HepG2 (cell line): ENCODE data around the gene RPS27A. TPM values are rescaled to one million over a fixed set of nuclear protein-coding genes. Genes with fewer than 3 reads are reported as not detected.

Source experiments
- CREBL2 ChIP-seq: sonication (generic); formaldehyde crosslinking; IDR thresholded peaks from 2 replicates; pipeline ENCODE4 v1.8.1; 2023; ENCODE audit warnings: missing genetic modification reagents, mild to moderate bottlenecking, borderline replicate concordance
- FOSL1 ChIP-seq: sonication (generic); formaldehyde crosslinking; IDR thresholded peaks from 2 replicates; pipeline ENCODE4 v1.9.0; 2021; ENCODE audit warnings: missing genetic modification reagents, borderline replicate concordance
- FOXM1 ChIP-seq: sonication (generic); formaldehyde crosslinking; IDR thresholded peaks from 2 replicates; pipeline ENCODE4 v1.5.0; 2020; ENCODE audit warnings: missing genetic modification reagents
- HMGXB4 ChIP-seq, 2 experiments: sonication (generic) in 1 of 2; formaldehyde crosslinking in 1 of 2; IDR thresholded peaks; 2 replicates each; pipeline versions ENCODE4 v1.4.0 to v1.6.1; 2018 to 2020; ENCODE audit warnings: missing genetic modification reagents in 2 of 2, borderline replicate concordance in 1 of 2, low read depth in 1 of 2, mild to moderate bottlenecking in 1 of 2, missing biosample characterization in 1 of 2
- KLF11 ChIP-seq: IDR thresholded peaks from 2 replicates; pipeline ENCODE4 v1.6.1; 2016; ENCODE audit warnings: missing compliant biosample characterization
- NFIB ChIP-seq: sonication (generic); formaldehyde crosslinking; IDR thresholded peaks from 2 replicates; pipeline ENCODE4 v1.9.0; 2021; ENCODE audit warnings: missing genetic modification reagents, mild to moderate bottlenecking, borderline replicate concordance
- RFXANK ChIP-seq: IDR thresholded peaks from 2 replicates; pipeline ENCODE4 v1.6.1; 2016
- SMYD3 ChIP-seq: sonication (generic); formaldehyde crosslinking; IDR thresholded peaks from 2 replicates; pipeline ENCODE4 v1.8.1; 2023; ENCODE audit warnings: mild to moderate bottlenecking, missing genetic modification reagents
- SNAI1 ChIP-seq: sonication (generic); formaldehyde crosslinking; IDR thresholded peaks from 2 replicates; pipeline ENCODE4 v1.5.0; 2020; ENCODE audit warnings: mild to moderate bottlenecking, missing genetic modification reagents, borderline replicate concordance
- SRSF9 ChIP-seq: fragments of 200-400 bp; formaldehyde crosslinking; IDR thresholded peaks from 2 replicates; pipeline ENCODE4 v1.6.1; 2018; ENCODE audit warnings: borderline replicate concordance, mild to moderate bottlenecking, low read depth, low read length; ENCODE audit not compliant: insufficient read depth, poor library complexity, severe bottlenecking
- TEAD2 ChIP-seq: sonication (generic); formaldehyde crosslinking; IDR thresholded peaks from 2 replicates; pipeline ENCODE4 v1.9.0; 2021; ENCODE audit warnings: missing genetic modification reagents
- TEAD3 ChIP-seq: optimal IDR thresholded peaks from 2 replicates; pipeline ENCODE3; 2016; ENCODE audit warnings: borderline replicate concordance
- ZFP91 ChIP-seq: sonication (generic); formaldehyde crosslinking; IDR thresholded peaks from 2 replicates; pipeline ENCODE4 v1.9.0; 2022; ENCODE audit warnings: missing genetic modification reagents, mild to moderate bottlenecking, borderline replicate concordance
- ZNF3 ChIP-seq: IDR thresholded peaks from 2 replicates; pipeline ENCODE4 v1.7.0; 2017; ENCODE audit warnings: inconsistent platforms
- ZNF354B ChIP-seq: sonication (generic); formaldehyde crosslinking; IDR thresholded peaks from 2 replicates; pipeline ENCODE4 v1.8.0; 2022; ENCODE audit warnings: mild to moderate bottlenecking, missing genetic modification reagents
- ZNF503 ChIP-seq: sonication (generic); formaldehyde crosslinking; IDR thresholded peaks from 2 replicates; pipeline ENCODE4 v1.4.0; 2020; ENCODE audit warnings: missing genetic modification reagents
- ZNF556 ChIP-seq: sonication (generic); formaldehyde crosslinking; IDR thresholded peaks from 2 replicates; pipeline ENCODE4 v1.4.0; 2020; ENCODE audit warnings: mild to moderate bottlenecking, missing genetic modification reagents, borderline replicate concordance
- ZNF572 ChIP-seq: sonication (generic); formaldehyde crosslinking; IDR thresholded peaks from 2 replicates; pipeline ENCODE4 v1.5.1; 2020; ENCODE audit warnings: mild to moderate bottlenecking, missing genetic modification reagents
- ZNF605 ChIP-seq: sonication (generic); formaldehyde crosslinking; IDR thresholded peaks from 2 replicates; pipeline ENCODE4 v1.8.0; 2022; ENCODE audit warnings: mild to moderate bottlenecking, missing genetic modification reagents
- ZNF704 ChIP-seq: sonication (generic); formaldehyde crosslinking; IDR thresholded peaks from 2 replicates; pipeline ENCODE4 v1.8.1; 2023; ENCODE audit warnings: mild to moderate bottlenecking, inconsistent platforms, moderate library complexity, missing genetic modification reagents, borderline replicate concordance
- ZNF772 ChIP-seq: sonication (generic); formaldehyde crosslinking; IDR thresholded peaks from 2 replicates; pipeline ENCODE4 v1.5.0; 2020; ENCODE audit warnings: mild to moderate bottlenecking, missing genetic modification reagents
- ZSCAN29 ChIP-seq: sonication (generic); formaldehyde crosslinking; conservative IDR thresholded peaks from 2 replicates; pipeline ENCODE4 v1.4.0; 2020; ENCODE audit warnings: mild to moderate bottlenecking, missing genetic modification reagents
- polyA plus RNA-seq, 8 experiments: library from polyadenylated mRNA; depleted of rRNA in 3 of 8; stranded (reverse) in 7 of 8; unstranded in 1 of 8; fragments of >200 nt; fragmentation: Illumina TruSeq in 4 of 8; extraction: Trizol in 4 of 8; gene quantifications; 2 replicates each; pipeline versions ENCODE4 v1.2.1 to v1.2.3, GENCODE V29; 2011 to 2016; ENCODE audit warnings: low read depth in 4 of 8, missing spikeins in 1 of 8, mixed read lengths in 1 of 8; ENCODE audit not compliant: insufficient read depth in 1 of 8
- total RNA-seq, 5 experiments: library from RNA; depleted of rRNA; stranded (reverse); fragments of >200 nt; fragmentation: Illumina TruSeq; extraction: Trizol; gene quantifications; 2 replicates each; pipeline ENCODE4 v1.2.3, GENCODE V29; 2016; ENCODE audit warnings: low read depth in 1 of 5

Gene RPS27A
- total and polyA plus RNA-seq, 2 of the 13 experiments (the other 11 are each of a cell fraction or from before 2014, with no cell fraction given), result 2,779 to 3,269 TPM

GRCh38 chr2:55282110-55282917 lies 49.8 kb downstream of the RPS27A start (continued):
- TF ChIP-seq SRSF9, result no peak
- peak; percentile 89; the same call in 1 of the 2 replicates for TF ChIP-seq CREBL2 (CRISPR knock-in tag)
- TF ChIP-seq ZNF605 (CRISPR knock-in tag), result peak; percentile 79
- peak; percentile 79 for TF ChIP-seq TEAD3
- peak; percentile 97 for TF ChIP-seq ZNF772 (CRISPR knock-in tag)
- TF ChIP-seq ZNF704 (CRISPR knock-in tag), result peak; percentile 89; the same call in 1 of the 2 replicates
- no peak; the same call in 1 of the 2 replicates for TF ChIP-seq FOSL1 (CRISPR knock-in tag)
- peak; percentile 86 for TF ChIP-seq ZNF503 (CRISPR knock-in tag)
- no peak for TF ChIP-seq NFIB
- no peak for TF ChIP-seq TEAD2 (CRISPR knock-in tag)
- no peak for TF ChIP-seq ZNF3 (CRISPR knock-in tag)
- peak; percentile 93 to 97 for TF ChIP-seq HMGXB4 (CRISPR knock-in tag; IDR thresholded peaks at IDR 0.05; ENCODE audit: borderline replicate concordance in 1 of 2, low read depth in 1 of 2)
- TF ChIP-seq ZSCAN29 (CRISPR knock-in tag), result peak; percentile 90
- TF ChIP-seq ZFP91 (CRISPR knock-in tag), result peak; percentile 98
- TF ChIP-seq SNAI1 (CRISPR knock-in tag), result peak; percentile 94; the same call in 1 of the 2 replicates
- no peak for TF ChIP-seq RFXANK (CRISPR knock-in tag)
- TF ChIP-seq ZNF556 (CRISPR knock-in tag), result peak; percentile 85; the same call in 1 of the 2 replicates
- TF ChIP-seq ZNF572 (CRISPR knock-in tag), result peak; percentile 91; the same call in 1 of the 2 replicates
- TF ChIP-seq ZNF354B (CRISPR knock-in tag), result no peak
- peak; percentile 91; the same call in 1 of the 2 replicates for TF ChIP-seq KLF11 (CRISPR knock-in tag)
- peak; percentile 84; the same call in 1 of the 2 replicates for TF ChIP-seq SMYD3 (CRISPR knock-in tag)
- TF ChIP-seq FOXM1 (CRISPR knock-in tag), result no peak
